KMS-11 (cell line): ENCODE results near the gene ERICH4.

Experiments used
- H2AFZ ChIP-seq: fragments of 200-600 bp; sonication (generic); 2 replicates; pipeline ENCODE4 v1.6.1; 2016; ENCODE audit warnings: antibody characterized with exemption, mixed run types, low read depth
- H3K27ac ChIP-seq: fragments of 200-600 bp; sonication (generic); 2 replicates; pipeline ENCODE4 v1.6.1; 2016; ENCODE audit warnings: mild to moderate bottlenecking, mixed run types
- H3K27me3 ChIP-seq: fragments of 200-600 bp; sonication (generic); 2 replicates; pipeline ENCODE4 v1.6.1; 2017; ENCODE audit warnings: mild to moderate bottlenecking, low read depth, mixed run types, moderate library complexity; ENCODE audit not compliant: insufficient read depth
- H3K36me3 ChIP-seq: fragments of 200-600 bp; sonication (generic); 2 replicates; pipeline ENCODE4 v1.6.1; 2017; ENCODE audit warnings: mild to moderate bottlenecking, mixed run types; ENCODE audit not compliant: insufficient read depth
- H3K4me1 ChIP-seq: fragments of 200-600 bp; sonication (generic); 2 replicates; pipeline ENCODE4 v1.6.1; 2016; ENCODE audit warnings: mild to moderate bottlenecking, low read depth, mixed run types; ENCODE audit not compliant: poor library complexity, severe bottlenecking
- H3K4me2 ChIP-seq: fragments of 200-600 bp; sonication (generic); 2 replicates; pipeline ENCODE4 v1.7.0; 2016; ENCODE audit warnings: mild to moderate bottlenecking, mixed run types
- H3K4me3 ChIP-seq: fragments of 200-600 bp; sonication (generic); IDR thresholded peaks from 2 replicates; pipeline ENCODE4 v1.6.1; 2017; ENCODE audit warnings: low read depth, low read length, mixed read lengths; ENCODE audit not compliant: insufficient read depth
- H3K79me2 ChIP-seq: fragments of 200-600 bp; sonication (generic); 2 replicates; pipeline ENCODE4 v1.6.1; 2016; ENCODE audit warnings: low read depth, mixed run types; ENCODE audit not compliant: insufficient read depth
- H3K9ac ChIP-seq: fragments of 200-600 bp; sonication (generic); 2 replicates; pipeline ENCODE4 v1.6.1; 2016; ENCODE audit warnings: mild to moderate bottlenecking, mixed run types
- H4K20me1 ChIP-seq: fragments of 200-600 bp; sonication (generic); 2 replicates; pipeline ENCODE4 v1.6.1; 2016; ENCODE audit warnings: mild to moderate bottlenecking, mixed run types; ENCODE audit not compliant: insufficient read depth
- CTCF ChIP-seq: fragments of 200-600 bp; sonication (generic); conservative IDR thresholded peaks from 2 replicates; pipeline ENCODE4 v1.6.1; 2017; ENCODE audit warnings: low read depth, mild to moderate bottlenecking, antibody characterized with exemption, low read length, moderate library complexity, mixed read lengths

The ERICH4 gene

GRCh38 chr19:41478171-41478570 is 35.2 kb downstream of the ERICH4 start:
- Histone ChIP-seq H3K36me3 (no peaks in the 10 kb centered on the region), H3K9ac (no peak overlapping the region), H3K79me2 (no peaks in the 10 kb centered on the region), H3K4me1 (no peaks in the 10 kb centered on the region), H3K4me3 (no peak overlapping the region), H3K4me2 (no peak overlapping the region), H4K20me1 (no peaks in the 10 kb centered on the region), H2AFZ (no peak overlapping the region), H3K27ac (no peak overlapping the region), H3K27me3 (peaks cover 4% of the 10 kb centered on the region; the same call in 1 of the 2 replicates)
- no peak for TF ChIP-seq CTCF

GRCh38 chr19:41478875-41479756 is 36.2 kb downstream of the ERICH4 start:
- Histone ChIP-seq H3K4me1 (no peaks in the 10 kb centered on the region), H3K27ac (no peak overlapping the region), H3K27me3 (peaks cover 2% of the 10 kb centered on the region; the same call in 1 of the 2 replicates), H3K4me2 (no peak overlapping the region), H2AFZ (no peak overlapping the region), H3K9ac (no peak overlapping the region), H3K36me3 (no peaks in the 10 kb centered on the region), H4K20me1 (no peaks in the 10 kb centered on the region), H3K4me3 (no peak overlapping the region), H3K79me2 (no peaks in the 10 kb centered on the region)
- no peak for TF ChIP-seq CTCF

GRCh38 chr19:41479757-41480191 is 36.8 kb downstream of the ERICH4 start:
- H3K27ac ChIP-seq: no peak overlapping the region
- H4K20me1 ChIP-seq: no peaks in the 10 kb centered on the region
- no peak for TF ChIP-seq CTCF
- no peak overlapping the region for H3K4me2 ChIP-seq
- H3K4me1 ChIP-seq: no peaks in the 10 kb centered on the region
- H3K4me3 ChIP-seq: no peak overlapping the region
- H2AFZ ChIP-seq: no peak overlapping the region
- H3K27me3 ChIP-seq: no peaks in the 10 kb centered on the region; the same call in 1 of the 2 replicates
- H3K9ac ChIP-seq: no peak overlapping the region
- no peaks in the 10 kb centered on the region for H3K36me3 ChIP-seq
- H3K79me2 ChIP-seq: no peaks in the 10 kb centered on the region

GRCh38 chr19:41480336-41480735 is 37.4 kb downstream of the ERICH4 start:
- no peaks in the 10 kb centered on the region for H3K79me2 ChIP-seq
- no peak overlapping the region for H3K27ac ChIP-seq
- no peak for TF ChIP-seq CTCF
- no peaks in the 10 kb centered on the region for H3K4me1 ChIP-seq
- no peak overlapping the region for H3K4me2 ChIP-seq
- no peak overlapping the region for H2AFZ ChIP-seq
- H3K27me3 ChIP-seq: no peaks in the 10 kb centered on the region; the same call in 1 of the 2 replicates
- H4K20me1 ChIP-seq: no peaks in the 10 kb centered on the region
- no peaks in the 10 kb centered on the region for H3K36me3 ChIP-seq
- H3K9ac ChIP-seq: no peak overlapping the region
- H3K4me3 ChIP-seq: no peak overlapping the region
